BJ (cell line): ENCODE measurements around the gene PRR16. TPM values are rescaled to one million over a fixed set of nuclear protein-coding genes. Genes with fewer than 3 reads are reported as not detected.

Experiments
- CTCF ChIA-PET: fragments of 350-600 bp; formaldehyde crosslinking; extraction: SDS; loops from one replicate; lab custom pipeline; 2021; ENCODE audit warnings: antibody characterized with exemption, inconsistent platforms; lab: Yijun Ruan, JAX
- POLR2A ChIA-PET: fragments of 300-600 bp; sonication (Branson Sonifier 250); formaldehyde crosslinking; extraction: SDS; loops from one replicate; lab custom pipeline; 2021; ENCODE audit warnings: antibody characterized with exemption; lab: Charles Lee
- DNase-seq: peaks from one replicate; pipeline ENCODE4 v3.0.0-alpha.2; 2011; ENCODE audit warnings: low read depth
- H3K27me3 ChIP-seq: 2 replicates; pipeline ENCODE4 v1.6.0; 2011; ENCODE audit warnings: low read length; ENCODE audit not compliant: control insufficient read depth, insufficient read depth
- H3K36me3 ChIP-seq: 2 replicates; pipeline ENCODE4 v1.5.1; 2011; ENCODE audit warnings: low read length; ENCODE audit not compliant: control insufficient read depth, insufficient read depth
- H3K4me3 ChIP-seq: 2 replicates; pipeline ENCODE4 v1.5.1; 2011; ENCODE audit warnings: low read depth, mild to moderate bottlenecking, control low read depth, low read length
- CTCF ChIP-seq: IDR thresholded peaks from 2 replicates; pipeline ENCODE4 v1.5.1; 2011; ENCODE audit warnings: low read depth, mild to moderate bottlenecking, control low read depth, inconsistent platforms, low read length, moderate library complexity; ENCODE audit not compliant: insufficient read depth
- polyA plus RNA-seq: library from polyadenylated mRNA; depleted of rRNA; stranded (reverse); fragments of >200 nt; gene quantifications from 2 replicates; pipeline ENCODE4 v1.2.3, GENCODE V29; 2011

The PRR16 gene
- polyA plus RNA-seq, 1 experiment: 48.7 TPM

GRCh38 chr5:120586646-120587045 lies 122.5 kb downstream of the PRR16 start:
- POLR2A ChIA-PET: no interaction called here
- no peaks in the 10 kb centered on the region for H3K36me3 ChIP-seq
- H3K27me3 ChIP-seq: no peaks in the 10 kb centered on the region
- CTCF ChIA-PET: no interaction called here
- no peak for TF ChIP-seq CTCF
- DNase-seq: no peak
- H3K4me3 ChIP-seq: no peak overlapping the region

- DNase-seq: no peak
- no peak overlapping the region for H3K4me3 ChIP-seq
- H3K36me3 ChIP-seq: no peaks in the 10 kb centered on the region
- CTCF ChIA-PET: interaction anchor here (0.9 kb wide), 1 partner anchor 21 kb away, joined by 3 read pairs; no protein-coding TSS in a partner anchor
- POLR2A ChIA-PET: no interaction called here
- no peaks in the 10 kb centered on the region for H3K27me3 ChIP-seq
- no peak for TF ChIP-seq CTCF
Observed at GRCh38 chr5:120591911-120592310, 127.8 kb downstream of the PRR16 start.

- CTCF ChIA-PET: no interaction called here
- TF ChIP-seq CTCF: no peak
- no peak for DNase-seq
- Histone ChIP-seq H3K27me3 (no peaks in the 10 kb centered on the region), H3K36me3 (no peaks in the 10 kb centered on the region), H3K4me3 (no peak overlapping the region)
- POLR2A ChIA-PET: no interaction called here
Observed at GRCh38 chr5:120599576-120599975, 135.5 kb downstream of the PRR16 start.

GRCh38 chr5:120600639-120601038 lies 136.5 kb downstream of the PRR16 start:
- ChIA-PET POLR2A (no interaction called here), CTCF (no interaction called here)
- DNase-seq: no peak
- no peaks in the 10 kb centered on the region for H3K36me3 ChIP-seq
- no peak overlapping the region for H3K4me3 ChIP-seq
- H3K27me3 ChIP-seq: no peaks in the 10 kb centered on the region
- no peak for TF ChIP-seq CTCF

- no peak for DNase-seq
- no peak overlapping the region for H3K4me3 ChIP-seq
- H3K36me3 ChIP-seq: no peaks in the 10 kb centered on the region
- no peak for TF ChIP-seq CTCF
- CTCF ChIA-PET: no interaction called here
- H3K27me3 ChIP-seq: no peaks in the 10 kb centered on the region
- POLR2A ChIA-PET: no interaction called here
Observed at GRCh38 chr5:120602033-120602432, 137.9 kb downstream of the PRR16 start.
